ENCODE data around the gene SPPL2B. TPM values are rescaled to one million over a fixed set of nuclear protein-coding genes. Genes with fewer than 3 reads are reported as not detected.
"Not testable (repeated sequence)": the region's sequence is repeated elsewhere in the genome, so short reads cannot be mapped to it uniquely, and the experiment has no call there.

Gene SPPL2B
- total RNA-seq, 1 donor from 2014 or later: 52.3 TPM

GRCh38 chr19:2343289-2343982 is 15.0 kb downstream of the SPPL2B start:
- ATAC-seq (no peak), DNase-seq (peak; percentile 32)
- no peaks in the 10 kb centered on the region for H3K27me3 ChIP-seq (ENCODE audit: low read depth)
- H3K9me3 ChIP-seq: no peaks in the 10 kb centered on the region
- no peaks in the 10 kb centered on the region for H3K4me1 ChIP-seq
- intact Hi-C loops (cut with DNase I): no loop called here
- H3K27ac ChIP-seq: no peak overlapping the region
- peaks cover 25% of the 10 kb centered on the region for H3K36me3 ChIP-seq
- no peak for TF ChIP-seq CTCF (IDR thresholded peaks at IDR 0.05)
- no peak overlapping the region for H3K4me3 ChIP-seq

- peak; percentile 33 for DNase-seq
- no peaks in the 10 kb centered on the region for H3K27me3 ChIP-seq (ENCODE audit: low read depth)
- H3K4me3 ChIP-seq: no peak overlapping the region
- no peak for TF ChIP-seq CTCF (IDR thresholded peaks at IDR 0.05)
- no peaks in the 10 kb centered on the region for H3K9me3 ChIP-seq
- peaks cover 25% of the 10 kb centered on the region for H3K36me3 ChIP-seq
- ATAC-seq: no peak
- no peaks in the 10 kb centered on the region for H3K4me1 ChIP-seq
- no peak overlapping the region for H3K27ac ChIP-seq
- intact Hi-C loops (cut with DNase I): no loop called here
Observed at GRCh38 chr19:2344381-2344870, 15.9 kb downstream of the SPPL2B start.

- no peak overlapping the region for H3K27ac ChIP-seq
- DNase-seq (peak; percentile 34), ATAC-seq (peak; percentile 5 to 14)
Observed at GRCh38 chr19:2345076-2345475, 16.6 kb downstream of the SPPL2B start.

DNA sequence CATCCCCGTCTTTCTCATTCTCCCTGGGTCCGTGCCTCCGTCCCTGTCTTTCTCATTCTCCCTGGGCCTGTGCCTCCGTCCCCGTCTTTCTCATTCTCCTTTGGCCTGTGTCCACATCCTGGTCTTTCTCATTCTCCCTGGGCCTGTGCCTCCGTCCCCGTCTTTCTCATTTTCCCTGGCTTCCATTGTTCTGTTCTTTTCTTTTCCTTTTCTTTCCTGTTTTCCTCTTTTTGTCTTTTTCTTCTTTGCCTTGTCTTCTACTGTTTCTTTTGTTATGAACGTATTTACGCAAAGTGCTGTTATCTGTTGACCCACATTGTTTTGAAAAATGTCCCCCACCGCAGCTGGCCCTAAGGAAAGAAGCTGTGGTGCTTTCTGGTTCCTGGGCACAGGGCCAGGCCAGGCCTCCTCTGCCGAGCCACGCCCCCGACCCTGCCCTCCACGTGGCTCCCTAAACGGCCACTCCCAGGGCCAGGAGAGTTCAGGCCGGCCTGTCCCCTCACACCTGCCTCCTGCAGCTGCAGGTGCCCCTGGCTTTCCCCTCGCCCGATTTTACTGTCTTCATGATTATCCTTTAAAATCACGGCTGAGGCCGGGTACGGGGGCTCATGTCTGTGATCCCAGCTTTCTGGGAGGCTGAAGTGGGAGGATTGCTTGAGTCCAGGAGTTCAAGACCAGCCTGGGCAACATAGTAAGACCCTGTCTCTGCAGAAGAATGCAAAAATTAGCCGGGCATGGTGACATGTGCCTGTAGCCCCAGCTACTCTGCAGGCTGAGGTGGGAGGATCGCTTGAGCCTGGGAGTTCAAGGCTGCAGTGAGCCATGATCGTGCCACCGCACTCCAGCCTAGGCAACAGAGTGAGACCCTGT is 17.5 kb downstream of the SPPL2B start:
- no peaks in the 10 kb centered on the region for H3K4me1 ChIP-seq
- H3K27ac ChIP-seq: no peak overlapping the region
- peak; percentile 70 for DNase-seq
- ATAC-seq: peak; percentile 63 to 68
- no peak for TF ChIP-seq CTCF (IDR thresholded peaks at IDR 0.05)
- no peaks in the 10 kb centered on the region for H3K27me3 ChIP-seq (ENCODE audit: low read depth)
- peaks cover 20% of the 10 kb centered on the region for H3K36me3 ChIP-seq
- intact Hi-C loops (cut with DNase I): no loop called here
- no peaks in the 10 kb centered on the region for H3K9me3 ChIP-seq
- no peak overlapping the region for H3K4me3 ChIP-seq

More at GRCh38 chr19:2345076-2345475, 16.6 kb downstream of the SPPL2B start:
- no peaks in the 10 kb centered on the region for H3K9me3 ChIP-seq
- no peaks in the 10 kb centered on the region for H3K27me3 ChIP-seq (ENCODE audit: low read depth)
- H3K4me1 ChIP-seq: no peaks in the 10 kb centered on the region
- no peak overlapping the region for H3K4me3 ChIP-seq
- TF ChIP-seq CTCF (IDR thresholded peaks at IDR 0.05): no peak
- intact Hi-C loops (cut with DNase I): no loop called here
- H3K36me3 ChIP-seq: peaks cover 23% of the 10 kb centered on the region

DNA sequence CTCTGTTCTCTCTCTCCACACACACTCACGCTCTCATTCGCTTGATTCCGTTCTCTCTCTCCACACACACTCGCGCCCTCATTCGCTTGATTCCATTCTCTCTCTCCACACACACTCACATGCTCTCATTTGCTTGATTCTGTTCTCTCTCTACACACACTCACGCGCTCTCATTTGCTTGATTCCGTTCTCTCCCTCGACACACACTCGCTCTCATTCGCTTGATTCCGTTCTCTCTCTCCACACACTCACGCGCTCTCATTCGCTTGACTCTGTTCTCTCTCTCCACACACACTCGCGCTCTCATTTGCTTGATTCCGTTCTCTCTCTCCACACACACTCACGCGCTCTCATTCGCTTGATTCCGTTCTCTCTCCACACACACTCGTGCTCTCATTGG is 21.3 kb downstream of the SPPL2B start:
- ATAC-seq; H3K4me1 ChIP-seq; H3K27ac ChIP-seq; intact Hi-C loops (cut with DNase I); H3K27me3 ChIP-seq (ENCODE audit: low read depth); H3K4me3 ChIP-seq; DNase-seq; H3K9me3 ChIP-seq: not testable (repeated sequence)
- H3K36me3 ChIP-seq: peaks cover 40% of the 10 kb centered on the region

Measured in lower lobe of right lung (tissue), 2 donors.